ENCODE measurements around the gene LRRC27. TPM values are rescaled to one million over a fixed set of nuclear protein-coding genes. Genes with fewer than 3 reads are reported as not detected.
"Not testable (repeated sequence)": the region's sequence is repeated elsewhere in the genome, so short reads cannot be mapped to it uniquely, and the experiment has no call there.

Gene LRRC27
- total RNA-seq, 1 donor from 2014 or later, result 14.2 TPM

DNA sequence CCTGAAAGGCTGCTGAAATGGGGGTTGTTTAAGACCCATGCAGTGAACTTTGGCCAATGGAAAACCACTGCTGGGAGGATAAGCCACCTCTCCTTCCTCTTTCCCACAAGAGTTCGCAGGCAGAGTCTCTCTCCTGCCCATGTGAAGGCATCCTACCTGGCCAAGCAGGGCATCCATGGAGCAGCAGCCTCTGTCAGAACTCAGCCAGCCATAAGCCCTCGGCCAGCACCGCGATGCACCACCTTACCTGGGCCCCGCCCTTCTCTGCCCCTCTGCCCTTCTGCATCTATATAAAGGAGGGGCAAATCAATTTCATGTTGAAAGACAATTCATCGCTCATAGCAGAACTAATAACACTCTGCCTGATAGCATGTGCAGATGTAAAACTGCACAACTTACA lies 18.1 kb upstream of the LRRC27 start:
- Mint-ChIP-seq H3K4me3 (no peak overlapping the region), H3K27ac (no peak overlapping the region), H3K27me3 (peaks cover 40% of the 10 kb centered on the region), H3K9me3 (peaks cover 4% of the 10 kb centered on the region), H3K36me3 (peaks cover 4% of the 10 kb centered on the region), H3K4me1 (ENCODE audit: unreplicated experiment) (peaks cover 3% of the 10 kb centered on the region)
- no peak for DNase-seq (ENCODE audit: extremely low spot score, unreplicated experiment)
- TF ChIP-seq, protein P1, sequence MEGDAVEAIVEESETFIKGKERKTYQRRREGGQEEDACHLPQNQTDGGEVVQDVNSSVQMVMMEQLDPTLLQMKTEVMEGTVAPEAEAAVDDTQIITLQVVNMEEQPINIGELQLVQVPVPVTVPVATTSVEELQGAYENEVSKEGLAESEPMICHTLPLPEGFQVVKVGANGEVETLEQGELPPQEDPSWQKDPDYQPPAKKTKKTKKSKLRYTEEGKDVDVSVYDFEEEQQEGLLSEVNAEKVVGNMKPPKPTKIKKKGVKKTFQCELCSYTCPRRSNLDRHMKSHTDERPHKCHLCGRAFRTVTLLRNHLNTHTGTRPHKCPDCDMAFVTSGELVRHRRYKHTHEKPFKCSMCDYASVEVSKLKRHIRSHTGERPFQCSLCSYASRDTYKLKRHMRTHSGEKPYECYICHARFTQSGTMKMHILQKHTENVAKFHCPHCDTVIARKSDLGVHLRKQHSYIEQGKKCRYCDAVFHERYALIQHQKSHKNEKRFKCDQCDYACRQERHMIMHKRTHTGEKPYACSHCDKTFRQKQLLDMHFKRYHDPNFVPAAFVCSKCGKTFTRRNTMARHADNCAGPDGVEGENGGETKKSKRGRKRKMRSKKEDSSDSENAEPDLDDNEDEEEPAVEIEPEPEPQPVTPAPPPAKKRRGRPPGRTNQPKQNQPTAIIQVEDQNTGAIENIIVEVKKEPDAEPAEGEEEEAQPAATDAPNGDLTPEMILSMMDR (conservative IDR thresholded peaks at IDR 0.05), result no peak

DNA sequence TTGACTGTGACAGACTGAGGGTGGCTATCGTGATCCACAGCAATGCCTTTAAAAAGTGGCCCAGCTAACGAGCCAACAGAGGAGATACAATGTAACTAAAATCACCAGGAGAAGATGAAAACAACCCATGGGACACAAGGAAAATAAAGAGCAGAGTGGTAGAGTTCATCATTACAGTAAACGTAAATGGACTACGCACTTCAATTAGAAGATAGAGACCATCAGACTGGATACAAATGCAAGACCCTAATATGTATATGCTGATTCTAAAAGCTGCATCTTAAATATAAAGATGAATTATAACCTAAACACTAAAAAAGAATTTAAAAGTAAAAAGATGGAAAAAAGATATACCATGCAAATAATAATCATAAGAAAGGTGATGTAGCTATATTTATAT lies 17.7 kb upstream of the LRRC27 start:
- no peak overlapping the region for H3K4me3 Mint-ChIP-seq
- peaks cover 3% of the 10 kb centered on the region for H3K4me1 Mint-ChIP-seq (ENCODE audit: unreplicated experiment)
- TF ChIP-seq, protein P1 (conservative IDR thresholded peaks at IDR 0.05), result no peak
- DNase-seq (ENCODE audit: extremely low spot score, unreplicated experiment), result no peak
- peaks cover 36% of the 10 kb centered on the region for H3K27me3 Mint-ChIP-seq
- peaks cover 4% of the 10 kb centered on the region for H3K36me3 Mint-ChIP-seq
- no peak overlapping the region for H3K27ac Mint-ChIP-seq
- H3K9me3 Mint-ChIP-seq, result peaks cover 4% of the 10 kb centered on the region

DNA sequence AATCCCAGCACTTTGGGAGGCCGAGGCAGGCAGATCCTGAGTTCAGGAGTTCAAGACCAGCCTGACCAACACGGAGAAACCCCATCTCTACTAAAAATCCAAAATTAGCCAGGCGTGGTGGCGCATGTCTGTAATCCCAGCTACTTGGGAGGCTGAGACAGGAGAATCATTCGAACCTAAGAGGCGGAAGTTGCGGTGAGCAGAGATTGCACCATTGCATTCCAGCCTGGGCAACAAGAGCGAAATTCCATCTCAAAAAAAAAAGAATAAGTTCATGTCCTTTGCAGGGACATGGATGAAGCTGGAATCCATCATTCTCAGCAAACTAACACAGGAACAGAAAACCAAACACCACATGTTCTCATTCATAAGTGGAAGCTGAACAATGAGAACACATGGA lies 17.1 kb upstream of the LRRC27 start:
- H3K4me1 Mint-ChIP-seq (ENCODE audit: unreplicated experiment); H3K9me3 Mint-ChIP-seq; H3K36me3 Mint-ChIP-seq; H3K4me3 Mint-ChIP-seq; H3K27ac Mint-ChIP-seq; DNase-seq (ENCODE audit: extremely low spot score, unreplicated experiment): not testable (repeated sequence)
- peaks cover 30% of the 10 kb centered on the region for H3K27me3 Mint-ChIP-seq

DNA sequence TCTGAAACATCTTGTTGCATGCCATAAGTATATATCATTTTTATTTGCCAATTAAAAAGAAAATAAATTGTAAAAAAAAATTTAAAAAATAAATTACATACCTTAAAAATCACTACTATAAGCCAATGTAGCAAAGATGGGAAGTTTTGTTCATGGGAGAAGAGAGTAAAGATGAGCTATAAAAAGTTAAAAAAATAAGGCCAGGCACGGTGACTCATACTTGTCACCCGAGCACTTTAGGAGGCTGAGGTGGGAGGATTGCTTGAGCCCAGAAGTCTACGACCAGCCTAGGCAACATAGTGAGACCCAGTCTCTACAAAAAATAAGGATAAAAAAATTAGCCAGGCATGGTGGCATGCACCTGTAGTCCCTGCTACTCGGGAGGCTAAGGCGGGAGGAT lies 15.9 kb upstream of the LRRC27 start:
- Mint-ChIP-seq H3K4me1 (ENCODE audit: unreplicated experiment) (peaks cover 7% of the 10 kb centered on the region), H3K27ac (no peak overlapping the region), H3K9me3 (peaks cover 4% of the 10 kb centered on the region), H3K27me3 (peaks cover 18% of the 10 kb centered on the region), H3K36me3 (peaks cover 4% of the 10 kb centered on the region), H3K4me3 (no peak overlapping the region)
- no peak for DNase-seq (ENCODE audit: extremely low spot score, unreplicated experiment)
- TF ChIP-seq, protein P1 (conservative IDR thresholded peaks at IDR 0.05), result no peak

DNA sequence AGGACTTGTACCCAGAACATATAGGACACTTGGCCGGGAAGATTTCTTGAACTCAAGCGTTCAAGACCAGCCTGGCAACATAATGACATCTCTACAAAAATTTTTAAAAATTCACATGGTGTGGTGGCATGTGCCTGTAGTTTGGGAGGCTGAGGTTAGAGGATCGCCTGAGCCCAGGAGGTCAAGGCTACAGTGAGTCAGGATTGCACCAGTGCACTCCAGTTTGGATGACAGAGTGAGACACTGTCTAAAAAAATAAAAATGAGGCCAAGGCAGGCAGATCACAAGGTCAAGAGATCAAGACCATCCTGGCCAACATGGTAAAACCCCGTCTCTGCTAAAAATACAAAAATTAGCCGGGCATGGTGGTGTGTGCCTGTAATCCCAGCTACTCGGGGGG lies 14.5 kb upstream of the LRRC27 start:
- H3K9me3 Mint-ChIP-seq; H3K27ac Mint-ChIP-seq; H3K27me3 Mint-ChIP-seq; H3K4me3 Mint-ChIP-seq; DNase-seq (ENCODE audit: extremely low spot score, unreplicated experiment); H3K36me3 Mint-ChIP-seq; H3K4me1 Mint-ChIP-seq (ENCODE audit: unreplicated experiment): not testable (repeated sequence)

DNA sequence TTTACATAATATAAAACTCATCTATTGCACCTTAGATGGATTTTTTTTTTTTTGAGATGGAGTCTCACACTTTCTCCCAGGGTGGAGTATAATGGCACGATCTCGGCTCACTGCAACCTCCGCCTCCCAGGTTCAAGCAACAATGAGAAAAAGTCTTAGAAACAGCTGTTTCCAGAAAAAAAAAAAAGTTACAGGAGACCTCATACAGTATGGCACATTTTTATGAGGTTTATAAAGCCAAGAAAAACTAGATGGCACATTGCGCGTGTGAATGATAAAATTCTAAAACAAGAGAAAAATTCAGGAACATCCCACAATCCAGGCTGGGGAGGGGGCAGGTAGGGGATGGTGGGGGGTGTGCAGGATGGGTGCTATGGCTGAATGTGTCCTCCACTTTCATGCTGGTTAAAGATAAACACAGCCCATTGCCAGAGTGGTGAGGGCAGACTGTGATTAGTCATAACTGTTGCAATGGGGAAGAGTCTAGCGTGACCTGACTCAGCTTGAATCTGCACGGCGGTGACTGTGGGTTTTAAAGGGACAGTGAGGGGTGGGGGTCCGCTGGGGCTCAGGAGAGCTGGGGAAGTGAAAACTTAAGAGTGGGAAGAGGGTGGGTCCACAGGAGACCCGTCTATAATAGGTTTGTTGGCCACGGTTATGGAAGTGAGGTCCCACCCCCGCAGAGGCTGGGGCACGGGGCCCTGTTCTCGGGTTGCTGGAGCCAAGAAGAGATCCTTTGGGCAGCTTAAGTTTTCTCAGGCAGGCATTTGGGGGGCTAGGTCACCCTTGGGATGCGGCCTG lies 11.9 kb upstream of the LRRC27 start:
- TF ChIP-seq, protein P1 (conservative IDR thresholded peaks at IDR 0.05), result no peak
- no peak overlapping the region for H3K4me3 Mint-ChIP-seq
- H3K36me3 Mint-ChIP-seq, result peaks cover 10% of the 10 kb centered on the region
- H3K27ac Mint-ChIP-seq, result no peak overlapping the region
- H3K4me1 Mint-ChIP-seq (ENCODE audit: unreplicated experiment), result peaks cover 6% of the 10 kb centered on the region
- no peaks in the 10 kb centered on the region for H3K9me3 Mint-ChIP-seq
- no peaks in the 10 kb centered on the region for H3K27me3 Mint-ChIP-seq
- no peak for DNase-seq (ENCODE audit: extremely low spot score, unreplicated experiment)
